ENCODE measurements around the gene GOLGA6L10.
"Not testable (repeated sequence)": the region's sequence is repeated elsewhere in the genome, so short reads cannot be mapped to it uniquely, and the experiment has no call there.

Gene GOLGA6L10

GRCh38 chr15:82393671-82394070, 44.4 kb upstream of the GOLGA6L10 start:
- H3K4me3 ChIP-seq (ENCODE audit: low read length), result no peak overlapping the region
- no peak for DNase-seq
- H3K36me3 ChIP-seq (replicated peaks; ENCODE audit: insufficient read depth, low read length), result no peaks in the 10 kb centered on the region
- no peak overlapping the region for H3K4me2 ChIP-seq (ENCODE audit: low read depth, low read length)
- H4K20me1 ChIP-seq (ENCODE audit: insufficient read depth, low read length), result no peaks in the 10 kb centered on the region
- no peak overlapping the region for H3K27ac ChIP-seq (ENCODE audit: low read length)
- no peaks in the 10 kb centered on the region for H3K27me3 ChIP-seq (replicated peaks; ENCODE audit: insufficient read depth, low read length)
- no peaks in the 10 kb centered on the region for H3K9me3 ChIP-seq (replicated peaks; ENCODE audit: insufficient read depth, low read length)
- no peak overlapping the region for H2AFZ ChIP-seq (ENCODE audit: low read length)
- H3K9me2 ChIP-seq (replicated peaks; ENCODE audit: insufficient read depth, low read length), result no peaks in the 10 kb centered on the region
- no peak for TF ChIP-seq CTCF (IDR thresholded peaks at IDR 0.05; ENCODE audit: low read length)
- TF ChIP-seq EZH2phosphoT487 (IDR thresholded peaks at IDR 0.05; ENCODE audit: low read length), result no peak
- no peak for TF ChIP-seq EZH2 (optimal IDR thresholded peaks at IDR 0.05; ENCODE audit: low read depth, low read length)
- no peak overlapping the region for H3K9ac ChIP-seq (ENCODE audit: low read length)
- H3K79me2 ChIP-seq (ENCODE audit: low read length), result no peaks in the 10 kb centered on the region
- no peaks in the 10 kb centered on the region for H3F3A ChIP-seq (ENCODE audit: insufficient read depth, low read length)
- no peaks in the 10 kb centered on the region for H3K4me1 ChIP-seq (ENCODE audit: low read length)

- H3K4me2 ChIP-seq (ENCODE audit: low read depth, low read length); H3K79me2 ChIP-seq (ENCODE audit: low read length); H4K20me1 ChIP-seq (ENCODE audit: insufficient read depth, low read length); H3K9me3 ChIP-seq (replicated peaks; ENCODE audit: insufficient read depth, low read length); H3K27ac ChIP-seq (ENCODE audit: low read length); H3K4me1 ChIP-seq (ENCODE audit: low read length); H2AFZ ChIP-seq (ENCODE audit: low read length); DNase-seq; H3K4me3 ChIP-seq (ENCODE audit: low read length); H3K36me3 ChIP-seq (replicated peaks; ENCODE audit: insufficient read depth, low read length); H3K9me2 ChIP-seq (replicated peaks; ENCODE audit: insufficient read depth, low read length); H3F3A ChIP-seq (ENCODE audit: insufficient read depth, low read length); H3K9ac ChIP-seq (ENCODE audit: low read length); H3K27me3 ChIP-seq (replicated peaks; ENCODE audit: insufficient read depth, low read length): not testable (repeated sequence)
Measured at GRCh38 chr15:82392077-82392476, 42.8 kb upstream of the GOLGA6L10 start.

GRCh38 chr15:82390152-82390551, 40.9 kb upstream of the GOLGA6L10 start:
- H3K4me2 ChIP-seq (ENCODE audit: low read depth, low read length); H3K27me3 ChIP-seq (replicated peaks; ENCODE audit: insufficient read depth, low read length); H3F3A ChIP-seq (ENCODE audit: insufficient read depth, low read length); H3K9me3 ChIP-seq (replicated peaks; ENCODE audit: insufficient read depth, low read length); H3K9me2 ChIP-seq (replicated peaks; ENCODE audit: insufficient read depth, low read length); H3K79me2 ChIP-seq (ENCODE audit: low read length); H4K20me1 ChIP-seq (ENCODE audit: insufficient read depth, low read length); DNase-seq; H2AFZ ChIP-seq (ENCODE audit: low read length); H3K4me1 ChIP-seq (ENCODE audit: low read length); H3K36me3 ChIP-seq (replicated peaks; ENCODE audit: insufficient read depth, low read length); H3K9ac ChIP-seq (ENCODE audit: low read length); H3K4me3 ChIP-seq (ENCODE audit: low read length); H3K27ac ChIP-seq (ENCODE audit: low read length): not testable (repeated sequence)

GRCh38 chr15:82387209-82387608, 37.9 kb upstream of the GOLGA6L10 start:
- not testable (repeated sequence) for H3K36me3 ChIP-seq (replicated peaks; ENCODE audit: insufficient read depth, low read length); H3F3A ChIP-seq (ENCODE audit: insufficient read depth, low read length); DNase-seq; H3K9me2 ChIP-seq (replicated peaks; ENCODE audit: insufficient read depth, low read length); H3K4me1 ChIP-seq (ENCODE audit: low read length); H3K4me3 ChIP-seq (ENCODE audit: low read length); H3K9me3 ChIP-seq (replicated peaks; ENCODE audit: insufficient read depth, low read length); H3K9ac ChIP-seq (ENCODE audit: low read length); H3K4me2 ChIP-seq (ENCODE audit: low read depth, low read length); H3K79me2 ChIP-seq (ENCODE audit: low read length); H3K27me3 ChIP-seq (replicated peaks; ENCODE audit: insufficient read depth, low read length); H3K27ac ChIP-seq (ENCODE audit: low read length); H2AFZ ChIP-seq (ENCODE audit: low read length); H4K20me1 ChIP-seq (ENCODE audit: insufficient read depth, low read length)

- H2AFZ ChIP-seq (ENCODE audit: low read length); DNase-seq; H3K36me3 ChIP-seq (replicated peaks; ENCODE audit: insufficient read depth, low read length); H3F3A ChIP-seq (ENCODE audit: insufficient read depth, low read length); H3K9me2 ChIP-seq (replicated peaks; ENCODE audit: insufficient read depth, low read length); H4K20me1 ChIP-seq (ENCODE audit: insufficient read depth, low read length); H3K9ac ChIP-seq (ENCODE audit: low read length); H3K4me1 ChIP-seq (ENCODE audit: low read length); H3K27ac ChIP-seq (ENCODE audit: low read length); H3K27me3 ChIP-seq (replicated peaks; ENCODE audit: insufficient read depth, low read length); H3K79me2 ChIP-seq (ENCODE audit: low read length); H3K4me2 ChIP-seq (ENCODE audit: low read depth, low read length); H3K4me3 ChIP-seq (ENCODE audit: low read length); H3K9me3 ChIP-seq (replicated peaks; ENCODE audit: insufficient read depth, low read length): not testable (repeated sequence)
Measured at GRCh38 chr15:82381330-82381955, 32.2 kb upstream of the GOLGA6L10 start.

Data from MM.1S (cell line).